Endothelial cell of umbilical vein (primary cell): ENCODE data around the gene HOXC12. TPM values are rescaled to one million over a fixed set of nuclear protein-coding genes. Genes with fewer than 3 reads are reported as not detected.

ENCODE experiments used
- BruUV-seq: library from RNA; stranded (reverse); fragments of 400-500 nt; replicated peaks from 2 replicates; lab custom pipeline; 2021; lab: Mats Ljungman, UMichigan
- CTCF ChIA-PET: fragments of 300-600, 350-600 bp; sonication (Branson Sonifier 250); formaldehyde crosslinking; loops from one replicate; lab custom pipeline; 2021; ENCODE audit warnings: antibody characterized with exemption, inconsistent platforms; lab: Charles Lee
- POLR2A ChIA-PET: fragments of 300-600, 350-600 bp; sonication (Branson Sonifier 250); formaldehyde crosslinking; loops from one replicate; lab custom pipeline; 2021; ENCODE audit warnings: antibody characterized with exemption, inconsistent platforms; lab: Charles Lee
- DNase-seq: peaks from one replicate; pipeline ENCODE4 v3.0.0-alpha.2; 2011; ENCODE audit warnings: low read depth, low spot score
- FAIRE-seq: peaks from 2 replicates; lab custom pipeline; 2011; peaks lifted over from hg19 to GRCh38; lab: Jason Lieb, UNC
- H2AFZ ChIP-seq: 2 replicates; pipeline ENCODE4 v1.6.0; 2012; ENCODE audit warnings: low read depth, low read length, control low read depth, inconsistent platforms
- H3K27ac ChIP-seq: 2 replicates; pipeline ENCODE4 v1.5.1; 2011; ENCODE audit warnings: low read depth, mild to moderate bottlenecking, control low read depth, low read length, moderate library complexity; ENCODE audit not compliant: insufficient read depth
- H3K27me3 ChIP-seq, 2 experiments: 2 replicates each; pipeline versions ENCODE4 v1.6.0 to v1.6.1; 2011; ENCODE audit warnings: low read length in 2 of 2, mixed read lengths in 1 of 2; ENCODE audit not compliant: control insufficient read depth in 2 of 2, insufficient read depth in 2 of 2
- H3K36me3 ChIP-seq, 2 experiments: 2 replicates in 1 of 2; 3 replicates in 1 of 2; pipeline ENCODE4 v1.5.1; 2011; ENCODE audit warnings: low read length in 2 of 2, mild to moderate bottlenecking in 1 of 2, moderate library complexity in 1 of 2; ENCODE audit not compliant: control insufficient read depth in 2 of 2, insufficient read depth in 2 of 2; ENCODE audit errors: extremely low read depth in 1 of 2
- H3K4me1 ChIP-seq: 3 replicates; pipeline ENCODE4 v1.5.1; 2011; ENCODE audit warnings: mild to moderate bottlenecking, low read length; ENCODE audit not compliant: control insufficient read depth, insufficient read depth; ENCODE audit errors: extremely low read depth
- H3K4me2 ChIP-seq: 2 replicates; pipeline ENCODE4 v1.6.1; 2011; ENCODE audit warnings: low read length, control low read depth, mixed read lengths; ENCODE audit not compliant: insufficient read depth
- H3K4me3 ChIP-seq, 3 experiments: fragments of 200-600 bp in 1 of 3; sonication (generic), shearing (Covaris generic) in 1 of 3; replicated peaks in 1 of 3; 2 replicates each; pipeline ENCODE4 v1.5.1; 2011 to 2016; ENCODE audit warnings: control low read depth in 3 of 3, low read length in 3 of 3, mild to moderate bottlenecking in 2 of 3, inconsistent platforms in 1 of 3, low read depth in 1 of 3, moderate library complexity in 1 of 3; ENCODE audit not compliant: insufficient read depth in 1 of 3
- H3K79me2 ChIP-seq: 2 replicates; pipeline ENCODE4 v1.6.0; 2012; ENCODE audit warnings: low read length, inconsistent platforms; ENCODE audit not compliant: control insufficient read depth, insufficient read depth
- H3K9ac ChIP-seq: replicated peaks from 2 replicates; pipeline ENCODE3; 2011; ENCODE audit warnings: low read length, control low read depth; ENCODE audit not compliant: insufficient read depth; ENCODE audit errors: extremely low read depth
- H3K9me1 ChIP-seq: replicated peaks from 3 replicates; pipeline ENCODE4 v1.6.0; 2011; ENCODE audit warnings: mild to moderate bottlenecking, low read length; ENCODE audit not compliant: control insufficient read depth, insufficient read depth; ENCODE audit errors: extremely low read depth
- H3K9me3 ChIP-seq: replicated peaks from 2 replicates; pipeline ENCODE4 v1.5.1; 2012; ENCODE audit warnings: low read length, inconsistent platforms; ENCODE audit not compliant: control insufficient read depth, insufficient read depth
- H4K20me1 ChIP-seq: replicated peaks from 2 replicates; pipeline ENCODE3; 2011; ENCODE audit warnings: mild to moderate bottlenecking, low read length; ENCODE audit not compliant: control insufficient read depth, insufficient read depth; ENCODE audit errors: extremely low read depth
- CTCF ChIP-seq, 2 donors: IDR thresholded peaks; 1 replicate in 1 of 2; 2 replicates in 1 of 2; pipeline ENCODE4 v1.5.1; 2011; ENCODE audit warnings: low read length in 2 of 2, mild to moderate bottlenecking in 2 of 2, moderate library complexity in 2 of 2, control low read depth in 1 of 2, inconsistent platforms in 1 of 2, low read depth in 1 of 2; ENCODE audit not compliant: insufficient read depth in 1 of 2; ENCODE audit errors: extremely low read depth in 1 of 2
- MAX ChIP-seq: IDR thresholded peaks from 2 replicates; pipeline ENCODE4 v1.6.1; 2011; ENCODE audit not compliant: insufficient read depth, insufficient read length
- dilution Hi-C: fragments of 300-500 bp; cut with MboI; formaldehyde crosslinking; loops from one replicate; pipeline ENCODE4 v1.15.0; 2019; ENCODE audit warnings: low sequenced_read_pairs; ENCODE audit not compliant: extremely low pct_ligation_motif_present
- intact Hi-C: fragments of 100-400 bp; cut with micrococcal nuclease; formaldehyde crosslinking; loops from one replicate; pipeline ENCODE4 v1.10.0; 2022
- polyA plus RNA-seq, 4 experiments: library from polyadenylated mRNA; depleted of rRNA in 3 of 4; stranded (reverse) in 3 of 4; unstranded in 1 of 4; fragments of >200 nt; gene quantifications; 2 replicates each; pipeline versions ENCODE4 v1.2.1 to v1.2.3, GENCODE V29; 2011 to 2012; ENCODE audit warnings: missing spikeins in 1 of 4
- total RNA-seq: library from RNA; stranded (reverse); gene quantifications from 2 replicates; pipeline ENCODE4 v1.2.3, GENCODE V29; 2021

The HOXC12 gene
- total and polyA plus RNA-seq, 2 donors (not counting 3 experiments of a cell fraction or from before 2014, with no cell fraction given): not detected

- no peak overlapping the region for H3K4me2 ChIP-seq
- intact Hi-C loops (no loop called here), dilution Hi-C loops (no loop called here)
- TF ChIP-seq CTCF (IDR thresholded peaks at IDR 0.05; ENCODE audit: extremely low read depth in 1 of 2, insufficient read depth in 1 of 2, low read depth in 1 of 2, low read length in 2 of 2): no peak
- TF ChIP-seq MAX: no peak
- ChIA-PET CTCF (interaction anchor here (0.7 to 1.4 kb wide), 3 partner anchors 9 to 15 kb away, joined by 3 to 4 read pairs (median 3); partner anchors contain the start of gene HOXC10), POLR2A (no interaction called here)
- no peaks in the 10 kb centered on the region for H3K9me3 ChIP-seq
- peaks cover 85 to 96% of the 10 kb centered on the region in 2 experiments for H3K27me3 ChIP-seq
- no peak overlapping the region for H3K4me3 ChIP-seq
- no peak overlapping the region for H3K9ac ChIP-seq
- H2AFZ ChIP-seq: no peak overlapping the region
- no peak overlapping the region for H3K27ac ChIP-seq
- DNase-seq (no peak), FAIRE-seq (no peak)
- H3K4me1 ChIP-seq: no peaks in the 10 kb centered on the region
- no peaks in the 10 kb centered on the region for H3K79me2 ChIP-seq
- H4K20me1 ChIP-seq: no peaks in the 10 kb centered on the region
- no peaks in the 10 kb centered on the region for H3K36me3 ChIP-seq
- no peaks in the 10 kb centered on the region for H3K9me1 ChIP-seq
- no TSS peak for BruUV-seq
These were observed 21.6 kb downstream of the HOXC12 start for GRCh38 chr12:53976172-53976822.
